Activated naive CD4-positive, alpha-beta T cell treated with anti-CD3 and anti-CD28 coated beads, Interleukin-2, amount 10 ng/mL, durations not matched to agents 7 days and 5 days (primary cell): Measurements from ENCODE around the gene TAP2.
"Not testable (repeated sequence)": the region's sequence is repeated elsewhere in the genome, so short reads cannot be mapped to it uniquely, and the experiment has no call there.

Experiments
- CTCF ChIA-PET: fragments of 350-600 bp; sonication (Branson Sonifier 250); formaldehyde crosslinking; loops from one replicate; lab custom pipeline; 2021; ENCODE audit warnings: antibody characterized with exemption; lab: Charles Lee
- DNase-seq: peaks from one replicate; pipeline ENCODE4 v3.0.0-alpha.2; 2020
- H3K27ac Mint-ChIP-seq: one replicate; pipeline ENCODE4 v1.8.0; 2021; ENCODE audit warnings: mild to moderate bottlenecking, moderate library complexity, mixed read lengths
- H3K27me3 Mint-ChIP-seq: one replicate; pipeline ENCODE4 v1.8.0; 2021; ENCODE audit warnings: mild to moderate bottlenecking, mixed read lengths
- H3K36me3 Mint-ChIP-seq: one replicate; pipeline ENCODE4 v1.8.0; 2021; ENCODE audit warnings: mixed read lengths
- H3K4me1 Mint-ChIP-seq: one replicate; pipeline ENCODE4 v1.8.0; 2021; ENCODE audit warnings: mixed read lengths
- H3K4me3 Mint-ChIP-seq: one replicate; pipeline ENCODE4 v1.8.0; 2021; ENCODE audit warnings: mild to moderate bottlenecking, moderate library complexity, mixed read lengths
- H3K9me3 Mint-ChIP-seq: one replicate; pipeline ENCODE4 v1.8.0; 2021; ENCODE audit warnings: mixed read lengths

The TAP2 gene

GRCh38 chr6:32815996-32816395, 22.5 kb downstream of the TAP2 start:
- H3K36me3 Mint-ChIP-seq = no peaks in the 10 kb centered on the region
- H3K9me3 Mint-ChIP-seq = no peaks in the 10 kb centered on the region
- peaks cover 3% of the 10 kb centered on the region for H3K4me1 Mint-ChIP-seq
- CTCF ChIA-PET = no interaction called here
- no peaks in the 10 kb centered on the region for H3K27me3 Mint-ChIP-seq
- no peak for DNase-seq
- H3K4me3 Mint-ChIP-seq = no peak overlapping the region
- H3K27ac Mint-ChIP-seq = no peak overlapping the region

- Mint-ChIP-seq H3K27me3 (no peaks in the 10 kb centered on the region), H3K27ac (no peak overlapping the region), H3K9me3 (no peaks in the 10 kb centered on the region), H3K4me3 (no peak overlapping the region), H3K36me3 (no peaks in the 10 kb centered on the region), H3K4me1 (peaks cover 3% of the 10 kb centered on the region)
- CTCF ChIA-PET = no interaction called here
- no peak for DNase-seq
Observed at GRCh38 chr6:32815115-32815514, 23.4 kb downstream of the TAP2 start.

GRCh38 chr6:32814145-32814544, 24.4 kb downstream of the TAP2 start:
- no peaks in the 10 kb centered on the region for H3K27me3 Mint-ChIP-seq
- no peaks in the 10 kb centered on the region for H3K36me3 Mint-ChIP-seq
- CTCF ChIA-PET = no interaction called here

GRCh38 chr6:32809171-32809570, 29.4 kb downstream of the TAP2 start:
- no peak overlapping the region for H3K4me3 Mint-ChIP-seq
- CTCF ChIA-PET = interaction anchor here (1.0 to 1.3 kb wide), 3 partner anchors 10 to 29 kb away, joined by 3 to 5 read pairs (median 4); partner anchors contain the start of gene TAP2
- no peaks in the 10 kb centered on the region for H3K36me3 Mint-ChIP-seq
- H3K4me1 Mint-ChIP-seq = peaks cover 3% of the 10 kb centered on the region
- peaks cover 33% of the 10 kb centered on the region for H3K27me3 Mint-ChIP-seq
- DNase-seq = no peak
- H3K9me3 Mint-ChIP-seq = no peaks in the 10 kb centered on the region
- no peak overlapping the region for H3K27ac Mint-ChIP-seq

More at GRCh38 chr6:32814145-32814544, 24.4 kb downstream of the TAP2 start:
- no peak for DNase-seq
- H3K27ac Mint-ChIP-seq = no peak overlapping the region
- no peaks in the 10 kb centered on the region for H3K9me3 Mint-ChIP-seq
- H3K4me3 Mint-ChIP-seq = no peak overlapping the region
- peaks cover 3% of the 10 kb centered on the region for H3K4me1 Mint-ChIP-seq

- Mint-ChIP-seq H3K27ac (no peak overlapping the region), H3K4me3 (no peak overlapping the region), H3K9me3 (no peaks in the 10 kb centered on the region), H3K36me3 (no peaks in the 10 kb centered on the region), H3K27me3 (peaks cover 46% of the 10 kb centered on the region), H3K4me1 (peaks cover 3% of the 10 kb centered on the region)
- CTCF ChIA-PET = interaction anchor here (0.8 kb wide), 1 partner anchor 13 kb away, joined by 3 read pairs; no protein-coding TSS in a partner anchor
- DNase-seq = no peak
Observed at GRCh38 chr6:32807020-32807580, 31.4 kb downstream of the TAP2 start.

- H3K36me3 Mint-ChIP-seq, H3K4me3 Mint-ChIP-seq, H3K9me3 Mint-ChIP-seq, H3K4me1 Mint-ChIP-seq, H3K27ac Mint-ChIP-seq, DNase-seq: not testable (repeated sequence)
- CTCF ChIA-PET = interaction anchor here (1.4 kb wide), 1 partner anchor 21 kb away, joined by 4 read pairs; no protein-coding TSS in a partner anchor
- peaks cover 53% of the 10 kb centered on the region for H3K27me3 Mint-ChIP-seq
Observed at GRCh38 chr6:32805404-32805803, 33.1 kb downstream of the TAP2 start.

GRCh38 chr6:32803416-32803815, 35.1 kb downstream of the TAP2 start:
- Mint-ChIP-seq H3K27me3 (peaks cover 65% of the 10 kb centered on the region), H3K36me3 (peaks cover 1% of the 10 kb centered on the region), H3K4me1 (peaks cover 3% of the 10 kb centered on the region), H3K4me3 (no peak overlapping the region), H3K27ac (no peak overlapping the region), H3K9me3 (peaks cover 6% of the 10 kb centered on the region)
- CTCF ChIA-PET = no interaction called here
- no peak for DNase-seq

GRCh38 chr6:32799740-32800139, 38.8 kb downstream of the TAP2 start:
- H3K27me3 Mint-ChIP-seq = peaks cover 54% of the 10 kb centered on the region

GRCh38 chr6:32799168-32799567, 39.4 kb downstream of the TAP2 start:
- CTCF ChIA-PET = interaction anchor here (1.0 to 3.4 kb wide), 6 partner anchors 10 to 386 kb away, joined by 3 to 16 read pairs (median 6); partner anchors contain the start of gene TAP2
- DNase-seq = no peak
- H3K27ac Mint-ChIP-seq = no peak overlapping the region
- peaks cover 53% of the 10 kb centered on the region for H3K27me3 Mint-ChIP-seq
- peaks cover 27% of the 10 kb centered on the region for H3K4me1 Mint-ChIP-seq
- H3K9me3 Mint-ChIP-seq = peaks cover 6% of the 10 kb centered on the region
- no peak overlapping the region for H3K4me3 Mint-ChIP-seq
- H3K36me3 Mint-ChIP-seq = peaks cover 1% of the 10 kb centered on the region

More at GRCh38 chr6:32799740-32800139, 38.8 kb downstream of the TAP2 start:
- Mint-ChIP-seq H3K27ac (no peak overlapping the region), H3K4me3 (no peak overlapping the region), H3K9me3 (peaks cover 6% of the 10 kb centered on the region), H3K36me3 (peaks cover 1% of the 10 kb centered on the region), H3K4me1 (peaks cover 21% of the 10 kb centered on the region)
- DNase-seq = no peak
- CTCF ChIA-PET = interaction anchor here (0.8 to 3.4 kb wide), 7 partner anchors 9 to 386 kb away, joined by 3 to 16 read pairs (median 6); partner anchors contain the start of gene TAP2

- Mint-ChIP-seq H3K9me3 (peaks cover 6% of the 10 kb centered on the region), H3K4me3 (peak overlapping the region; percentile 27), H3K27ac (no peak overlapping the region), H3K36me3 (peaks cover 1% of the 10 kb centered on the region), H3K4me1 (peaks cover 33% of the 10 kb centered on the region), H3K27me3 (peaks cover 56% of the 10 kb centered on the region)
- CTCF ChIA-PET = interaction anchor here (0.6 to 3.4 kb wide), 7 partner anchors 10 to 744 kb away, joined by 3 to 16 read pairs (median 3); partner anchors contain the start of gene TAP2
- DNase-seq = peak; percentile 83
Observed at GRCh38 chr6:32796848-32797776, 41.4 kb downstream of the TAP2 start.

- Mint-ChIP-seq H3K27ac (no peak overlapping the region), H3K27me3 (peaks cover 61% of the 10 kb centered on the region), H3K4me3 (no peak overlapping the region), H3K36me3 (peaks cover 1% of the 10 kb centered on the region), H3K9me3 (peaks cover 6% of the 10 kb centered on the region), H3K4me1 (peaks cover 33% of the 10 kb centered on the region)
- CTCF ChIA-PET = interaction anchor here (1.0 to 3.1 kb wide), 6 partner anchors 9 to 382 kb away, joined by 3 to 14 read pairs (median 4); no protein-coding TSS in a partner anchor
- DNase-seq = no peak
Observed at GRCh38 chr6:32794510-32794909, 44.0 kb downstream of the TAP2 start.

- Mint-ChIP-seq H3K4me1 (peaks cover 33% of the 10 kb centered on the region), H3K27ac (no peak overlapping the region), H3K27me3 (peaks cover 61% of the 10 kb centered on the region), H3K9me3 (no peaks in the 10 kb centered on the region), H3K36me3 (no peaks in the 10 kb centered on the region), H3K4me3 (no peak overlapping the region)
- CTCF ChIA-PET = interaction anchor here (1.6 to 3.1 kb wide), 4 partner anchors 7 to 380 kb away, joined by 5 to 14 read pairs (median 10); no protein-coding TSS in a partner anchor
- DNase-seq = no peak
Observed at GRCh38 chr6:32792901-32793435, 45.6 kb downstream of the TAP2 start.

- peaks cover 18% of the 10 kb centered on the region for H3K4me1 Mint-ChIP-seq
- H3K27me3 Mint-ChIP-seq = peaks cover 72% of the 10 kb centered on the region
- no peak overlapping the region for H3K27ac Mint-ChIP-seq
- no peak overlapping the region for H3K4me3 Mint-ChIP-seq
- no peaks in the 10 kb centered on the region for H3K36me3 Mint-ChIP-seq
- CTCF ChIA-PET = no interaction called here
- H3K9me3 Mint-ChIP-seq = no peaks in the 10 kb centered on the region
- no peak for DNase-seq
Observed at GRCh38 chr6:32790306-32790705, 48.2 kb downstream of the TAP2 start.
